SK-N-SH (cell line): ENCODE results near the gene NEGR1. TPM values are rescaled to one million over a fixed set of nuclear protein-coding genes. Genes with fewer than 3 reads are reported as not detected.

Source experiments
- CTCF ChIA-PET: fragments of 300-600, 350-600 bp; formaldehyde crosslinking; extraction: SDS; loops from one replicate; lab custom pipeline; 2021; lab: Yijun Ruan, JAX
- POLR2A ChIA-PET: fragments of 350-600 bp; sonication (Branson Sonifier 250); formaldehyde crosslinking; extraction: SDS; loops from one replicate; lab custom pipeline; 2020; ENCODE audit warnings: antibody characterized with exemption, inconsistent platforms; lab: Yijun Ruan, JAX
- DNase-seq: peaks from one replicate; pipeline ENCODE4 v3.0.0; 2012
- H2AFZ ChIP-seq: fragments of 200-600 bp; sonication (generic); 2 replicates; pipeline ENCODE4 v1.8.1; 2016; ENCODE audit warnings: antibody characterized with exemption, mild to moderate bottlenecking, low read depth
- H3F3A ChIP-seq: fragments of 200-600 bp; sonication (generic); replicated peaks from 2 replicates; pipeline ENCODE3; 2016; ENCODE audit warnings: antibody characterized with exemption, mild to moderate bottlenecking; ENCODE audit not compliant: insufficient read depth
- H3K27ac ChIP-seq, 2 experiments: fragments of 200-500 bp in 1 of 2; fragments of 200-600 bp in 1 of 2; sonication (Bioruptor generic) in 1 of 2; sonication (generic), shearing (Covaris generic) in 1 of 2; 2 replicates each; pipeline versions ENCODE4 v1.5.1 to v1.6.1; 2014 to 2016; ENCODE audit warnings: low read depth in 2 of 2, inconsistent platforms in 1 of 2, low read length in 1 of 2, mild to moderate bottlenecking in 1 of 2, mixed read lengths in 1 of 2
- H3K27me3 ChIP-seq: fragments of 200-600 bp; sonication (generic), shearing (Covaris generic); 2 replicates; pipeline ENCODE4 v1.6.1; 2016; ENCODE audit warnings: mixed run types; ENCODE audit not compliant: insufficient read depth
- H3K36me3 ChIP-seq, 2 experiments: fragments of 200-500 bp in 1 of 2; fragments of 200-600 bp in 1 of 2; sonication (Bioruptor generic) in 1 of 2; sonication (generic) in 1 of 2; replicated peaks in 1 of 2; 2 replicates each; pipeline versions ENCODE3 to v1.5.1; 2014 to 2016; ENCODE audit warnings: low read length in 1 of 2, mild to moderate bottlenecking in 1 of 2; ENCODE audit not compliant: insufficient read depth in 2 of 2, control insufficient read depth in 1 of 2
- H3K4me1 ChIP-seq, 2 experiments: fragments of 200-500 bp in 1 of 2; fragments of 200-600 bp in 1 of 2; sonication (Bioruptor generic) in 1 of 2; sonication (generic), shearing (Covaris generic) in 1 of 2; 2 replicates each; pipeline versions ENCODE4 v1.5.1 to v1.6.1; 2014 to 2016; ENCODE audit warnings: low read depth in 1 of 2, low read length in 1 of 2, mixed run types in 1 of 2; ENCODE audit not compliant: insufficient read depth in 2 of 2, control insufficient read depth in 1 of 2
- H3K4me2 ChIP-seq: fragments of 200-600 bp; sonication (generic), shearing (Covaris generic); 2 replicates; pipeline ENCODE4 v1.6.1; 2017; ENCODE audit warnings: mixed run types
- H3K4me3 ChIP-seq, 2 experiments: fragments of 200-500 bp in 1 of 2; fragments of 200-600 bp in 1 of 2; sonication (Bioruptor generic) in 1 of 2; sonication (generic), shearing (Covaris generic) in 1 of 2; 2 replicates each; pipeline versions ENCODE4 v1.5.1 to v1.8.1; 2014 to 2016; ENCODE audit warnings: low read depth in 2 of 2, inconsistent platforms in 1 of 2, low read length in 1 of 2, mild to moderate bottlenecking in 1 of 2, mixed read lengths in 1 of 2, moderate library complexity in 1 of 2
- H3K79me2 ChIP-seq: fragments of 200-600 bp; sonication (generic); 2 replicates; pipeline ENCODE4 v1.8.1; 2017; ENCODE audit warnings: mild to moderate bottlenecking; ENCODE audit not compliant: insufficient read depth
- H3K9ac ChIP-seq: fragments of 200-600 bp; sonication (generic); 2 replicates; pipeline ENCODE4 v1.6.1; 2017; ENCODE audit warnings: mixed run types
- H3K9me2 ChIP-seq: fragments of 200-600 bp; sonication (generic); 2 replicates; pipeline ENCODE4 v1.6.1; 2017; ENCODE audit warnings: mixed run types
- H3K9me3 ChIP-seq: fragments of 200-600 bp; sonication (generic); 2 replicates; pipeline ENCODE4 v1.6.1; 2017; ENCODE audit warnings: mixed run types, mild to moderate bottlenecking, moderate library complexity
- H4K20me1 ChIP-seq: fragments of 200-600 bp; sonication (generic); 2 replicates; pipeline ENCODE4 v1.6.1; 2017; ENCODE audit warnings: mild to moderate bottlenecking, mixed run types; ENCODE audit not compliant: insufficient read depth
- CTCF ChIP-seq: fragments of 200-600 bp; sonication (generic); IDR thresholded peaks from 2 replicates; pipeline ENCODE4 v1.6.1; 2017; ENCODE audit warnings: antibody characterized with exemption, mild to moderate bottlenecking, moderate library complexity
- ELF1 ChIP-seq: IDR thresholded peaks from 2 replicates; pipeline ENCODE4 v1.4.0; 2012
- EZH2phosphoT487 ChIP-seq: fragments of 200-600 bp; sonication (generic); IDR thresholded peaks from 2 replicates; pipeline ENCODE4 v1.6.1; 2017; ENCODE audit warnings: low read depth, mixed run types, mild to moderate bottlenecking, antibody characterized with exemption, moderate library complexity, borderline replicate concordance
- JUND ChIP-seq: IDR thresholded peaks from 2 replicates; pipeline ENCODE4 v1.4.0; 2012
- MAX ChIP-seq: IDR thresholded peaks from 2 replicates; pipeline ENCODE4 v1.4.0; 2012; ENCODE audit warnings: low read depth
- RCOR1 ChIP-seq: fragments of 150-350 bp; IDR thresholded peaks from 2 replicates; pipeline ENCODE4 v1.6.1; 2017; ENCODE audit warnings: antibody characterized with exemption, low read length
- REST ChIP-seq: IDR thresholded peaks from 2 replicates; pipeline ENCODE4 v1.6.1; 2012; ENCODE audit warnings: mild to moderate bottlenecking, low read depth, low read length, moderate library complexity
- RXRA ChIP-seq: IDR thresholded peaks from 2 replicates; pipeline ENCODE4 v1.4.0; 2012; ENCODE audit warnings: low read depth, mild to moderate bottlenecking, borderline replicate concordance
- SIN3A ChIP-seq: IDR thresholded peaks from 2 replicates; pipeline ENCODE4 v1.6.1; 2012; ENCODE audit warnings: low read depth, mild to moderate bottlenecking, low read length, moderate library complexity, borderline replicate concordance
- SMC3 ChIP-seq: IDR thresholded peaks from 2 replicates; pipeline ENCODE4 v1.6.1; 2012; ENCODE audit warnings: low read depth, low read length, improper control_type of control experiment
- TAF1 ChIP-seq: IDR thresholded peaks from 2 replicates; pipeline ENCODE4 v1.6.1; 2012; ENCODE audit warnings: low read depth, mild to moderate bottlenecking, low read length, moderate library complexity, borderline replicate concordance
- USF2 ChIP-seq: fragments of 150-350 bp; IDR thresholded peaks from 2 replicates; pipeline ENCODE4 v1.6.1; 2017; ENCODE audit warnings: antibody characterized with exemption, low read length, low read depth, borderline replicate concordance
- ZBTB33 ChIP-seq: IDR thresholded peaks from 2 replicates; pipeline ENCODE4 v1.4.0; 2012; ENCODE audit warnings: low read depth, borderline replicate concordance
- WGBS: methylation state at CpG from one replicate; pipeline ENCODE4 v1.1.6; 2017; ENCODE audit warnings: low lambda C conversion rate; 5-methylcytosine and 5-hydroxymethylcytosine counted together
- polyA plus RNA-seq, 3 experiments: library from polyadenylated mRNA; depleted of rRNA; stranded (reverse); fragments of >200 nt; gene quantifications; 2 replicates each; pipeline ENCODE4 v1.2.3, GENCODE V29; 2012

Gene NEGR1
- polyA plus RNA-seq, 1 of the 3 experiments (the other 2 are of a cell fraction): 0.21 TPM

- Histone ChIP-seq H2AFZ (no peak overlapping the region), H3K36me3 (no peaks in the 10 kb centered on the region), H3K9me2 (peaks cover 5% of the 10 kb centered on the region; the same call in 1 of the 2 replicates), H3K4me3 (no peak overlapping the region), H3K4me2 (no peak overlapping the region), H3K27ac (no peak overlapping the region), H3K9ac (no peak overlapping the region), H3K27me3 (no peaks in the 10 kb centered on the region), H3K4me1 (no peaks in the 10 kb centered on the region), H3K9me3 (no peaks in the 10 kb centered on the region), H3F3A (no peaks in the 10 kb centered on the region), H3K79me2 (no peaks in the 10 kb centered on the region), H4K20me1 (no peaks in the 10 kb centered on the region)
- TF ChIP-seq SIN3A (no peak), USF2 (no peak), JUND (no peak), RXRA (no peak), MAX (no peak), REST (no peak), ELF1 (no peak), EZH2phosphoT487 (no peak), ZBTB33 (no peak), SMC3 (no peak), TAF1 (no peak), RCOR1 (no peak), CTCF (no peak)
- DNase-seq: no peak
- ChIA-PET POLR2A (no interaction called here), CTCF (no interaction called here)
- no CpG with 5 or more reads among the region's 1 CpG for WGBS
These were observed 60.5 kb downstream of the NEGR1 start for GRCh38 chr1:72221811-72222210.
